GM18526 (cell line): ENCODE results near the gene TENM3.

Experiments used
- POLR2A ChIP-seq: IDR thresholded peaks from 3 replicates; pipeline ENCODE4 v1.6.1; 2011; ENCODE audit not compliant: insufficient read length; ENCODE audit errors: extremely low read depth

TENM3 gene

GRCh38 chr4:182449186-182449929 lies 206.2 kb downstream of the TENM3 start:
- no peak for TF ChIP-seq POLR2A

DNA sequence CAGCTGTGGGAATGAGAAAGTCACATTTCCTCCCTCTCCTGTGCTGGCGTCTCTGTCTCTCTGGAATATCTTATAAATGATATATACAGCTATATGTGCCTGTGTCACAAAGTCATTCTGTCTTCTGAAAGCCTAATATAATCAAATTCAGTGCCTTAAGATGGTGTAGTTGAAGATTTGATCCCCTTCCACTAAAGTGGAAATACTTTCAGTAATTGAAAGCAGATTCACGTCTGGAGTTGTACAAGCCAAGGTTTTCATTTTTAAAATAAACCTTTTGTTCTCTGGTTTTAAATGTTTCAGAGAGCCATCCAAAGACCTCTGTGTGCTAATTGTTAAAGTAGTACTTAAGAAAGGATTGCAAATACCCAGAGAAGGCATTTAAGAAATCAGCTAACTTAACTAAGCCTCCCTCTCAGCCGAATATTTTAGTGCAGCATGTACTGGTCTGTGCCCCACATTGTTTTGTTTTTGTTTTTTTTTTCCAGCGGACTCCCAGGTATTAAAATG lies 206.8 kb downstream of the TENM3 start:
- no peak for TF ChIP-seq POLR2A

- no peak for TF ChIP-seq POLR2A
Measured at GRCh38 chr4:182451441-182451840, 208.2 kb downstream of the TENM3 start.

DNA sequence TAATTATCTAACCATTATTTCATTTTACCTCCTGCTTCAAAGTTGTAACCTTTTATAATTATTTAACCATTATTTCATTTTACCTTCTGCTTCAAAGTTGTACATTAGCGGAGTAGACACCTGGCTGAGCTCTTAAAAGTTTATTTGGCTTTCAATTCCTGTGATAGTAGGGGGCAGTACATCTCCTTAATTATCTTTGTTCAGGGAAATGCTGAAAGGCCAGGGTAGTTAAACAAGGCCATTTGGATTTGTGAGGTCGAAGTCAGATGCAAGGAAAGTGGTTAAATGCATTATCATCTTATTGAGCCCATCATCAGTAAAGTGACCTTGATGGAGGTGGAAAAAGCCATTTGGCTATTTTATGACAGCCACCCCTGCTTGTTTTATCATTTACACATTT lies 210.6 kb downstream of the TENM3 start:
- no peak for TF ChIP-seq POLR2A

DNA sequence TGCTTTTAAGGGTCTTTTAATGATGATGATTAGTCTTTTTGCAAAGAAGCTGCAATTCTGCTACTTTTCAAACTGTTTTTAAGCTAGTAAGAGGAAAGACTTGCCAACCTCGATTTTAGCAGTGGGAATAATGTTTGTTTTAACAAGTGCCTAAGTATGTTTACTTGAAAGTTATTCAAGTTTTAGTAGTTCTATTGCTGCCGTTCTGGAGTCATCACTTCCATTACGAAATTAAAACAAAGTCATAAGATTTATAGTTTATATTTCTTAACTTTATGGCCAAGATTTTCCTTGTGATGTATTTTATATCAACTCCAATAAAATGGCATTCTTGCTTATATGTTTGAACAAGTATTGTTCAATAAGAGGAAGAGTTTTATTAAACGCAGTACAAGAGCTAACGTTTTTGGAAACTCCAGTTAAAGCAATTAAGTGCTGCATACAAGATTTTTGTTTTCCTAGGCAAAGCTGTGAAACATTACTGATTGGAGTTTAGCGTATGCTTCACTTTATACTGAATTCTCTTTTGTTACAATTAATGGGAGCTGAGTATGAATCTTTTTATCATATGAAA lies 211.3 kb downstream of the TENM3 start:
- TF ChIP-seq POLR2A: no peak

GRCh38 chr4:182465114-182465513 lies 221.9 kb downstream of the TENM3 start:
- no peak for TF ChIP-seq POLR2A

DNA sequence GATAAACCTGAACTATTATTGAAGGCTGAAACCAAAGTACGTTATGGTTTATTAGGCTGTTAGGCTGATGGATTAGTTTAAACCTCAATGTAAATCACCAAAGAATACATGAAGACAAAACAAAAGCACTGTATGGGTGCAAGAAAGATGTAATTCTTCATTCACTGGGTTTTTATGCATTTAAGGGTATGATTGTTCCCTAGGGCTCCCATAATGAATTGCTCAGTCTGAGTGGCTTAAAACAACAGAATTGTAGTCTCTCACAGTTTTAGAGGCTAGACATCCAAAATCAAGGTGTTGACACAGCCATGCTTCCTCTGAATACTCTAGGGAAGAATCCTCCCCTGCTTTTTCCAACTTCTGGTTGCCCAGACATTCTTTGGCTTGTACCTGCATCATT lies 222.8 kb downstream of the TENM3 start:
- no peak for TF ChIP-seq POLR2A

- TF ChIP-seq POLR2A: no peak
Measured at GRCh38 chr4:182470215-182470614, 227.0 kb downstream of the TENM3 start.

DNA sequence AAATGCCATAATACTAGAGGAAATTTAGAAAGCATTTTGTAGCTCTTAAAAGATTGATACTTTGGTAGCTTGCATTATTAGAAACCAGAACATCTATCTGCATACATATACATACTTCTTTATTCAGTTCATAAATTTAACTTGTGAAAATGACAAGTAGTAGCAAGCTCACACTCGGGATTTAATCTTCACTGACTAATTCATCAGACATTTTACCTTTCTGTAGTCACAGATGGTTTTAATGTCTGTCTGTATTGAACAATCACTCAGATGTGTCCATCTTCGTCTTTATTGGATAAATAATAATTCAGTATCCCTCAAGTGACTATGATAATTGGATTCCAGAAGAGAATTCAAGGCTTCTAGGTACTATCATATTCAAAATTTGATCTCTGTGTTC lies 232.3 kb downstream of the TENM3 start:
- no peak for TF ChIP-seq POLR2A

DNA sequence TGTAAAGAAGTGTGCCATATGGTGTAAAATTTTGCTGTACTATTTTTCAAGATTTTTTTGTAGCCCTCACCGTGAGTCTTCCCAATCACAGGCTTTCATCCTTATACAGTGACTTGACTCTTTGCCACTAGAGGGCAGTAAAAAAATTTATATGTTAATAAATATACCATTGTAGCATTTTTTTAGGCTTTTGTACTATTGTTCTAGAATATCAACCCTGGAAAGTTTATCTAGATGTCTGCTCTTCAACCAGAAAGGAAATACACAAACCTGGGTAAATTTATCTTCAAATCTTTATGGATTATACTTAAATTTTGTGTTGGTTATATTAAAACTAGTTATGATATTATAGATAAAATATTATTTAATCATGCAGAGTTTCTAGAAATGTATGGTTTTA lies 235.3 kb downstream of the TENM3 start:
- TF ChIP-seq POLR2A: no peak

- TF ChIP-seq POLR2A: no peak
Measured at GRCh38 chr4:182483685-182484084, 240.5 kb downstream of the TENM3 start.

GRCh38 chr4:182486881-182487280 lies 243.7 kb downstream of the TENM3 start:
- no peak for TF ChIP-seq POLR2A

DNA sequence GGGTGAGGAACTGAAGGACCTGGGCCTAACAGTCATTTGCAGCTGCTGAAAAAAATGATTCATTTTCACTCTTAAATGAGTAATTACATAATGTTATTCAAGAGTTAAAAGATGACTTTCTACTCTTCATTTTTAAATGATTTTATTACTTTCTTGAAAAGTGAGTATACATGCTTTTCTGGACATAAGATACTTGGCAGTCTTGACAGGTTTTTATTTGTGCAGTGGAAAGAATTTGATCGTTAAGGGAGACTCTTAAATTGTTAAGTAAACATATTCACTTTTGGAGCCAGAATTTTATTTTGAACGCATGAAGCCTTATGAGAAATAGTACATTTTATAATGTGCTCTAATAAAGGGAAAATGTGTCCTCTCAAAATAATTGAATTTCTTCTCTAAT lies 245.7 kb downstream of the TENM3 start:
- no peak for TF ChIP-seq POLR2A

DNA sequence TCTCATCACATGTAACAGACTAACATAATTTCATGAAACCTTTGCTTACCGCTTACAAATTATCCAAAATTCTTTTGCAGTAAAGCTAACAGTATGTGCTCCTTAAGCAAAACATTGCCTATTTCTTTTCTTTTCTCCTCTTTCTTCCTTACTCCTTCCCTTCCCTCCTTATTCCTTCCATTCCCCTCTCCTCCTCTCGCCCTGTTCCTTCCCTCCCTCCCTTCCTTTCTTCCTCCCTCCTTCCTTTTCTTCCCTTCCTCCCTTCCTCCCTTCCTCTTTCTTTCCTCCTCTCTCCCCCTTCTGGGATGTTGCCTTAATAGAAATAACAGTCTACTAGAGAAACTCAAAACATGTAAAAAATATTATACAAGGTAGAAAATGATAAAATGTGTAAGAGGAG lies 246.4 kb downstream of the TENM3 start:
- no peak for TF ChIP-seq POLR2A

- TF ChIP-seq POLR2A: no peak
Measured at GRCh38 chr4:182491719-182492118, 248.5 kb downstream of the TENM3 start.

GRCh38 chr4:182492423-182492822 lies 249.2 kb downstream of the TENM3 start:
- no peak for TF ChIP-seq POLR2A

DNA sequence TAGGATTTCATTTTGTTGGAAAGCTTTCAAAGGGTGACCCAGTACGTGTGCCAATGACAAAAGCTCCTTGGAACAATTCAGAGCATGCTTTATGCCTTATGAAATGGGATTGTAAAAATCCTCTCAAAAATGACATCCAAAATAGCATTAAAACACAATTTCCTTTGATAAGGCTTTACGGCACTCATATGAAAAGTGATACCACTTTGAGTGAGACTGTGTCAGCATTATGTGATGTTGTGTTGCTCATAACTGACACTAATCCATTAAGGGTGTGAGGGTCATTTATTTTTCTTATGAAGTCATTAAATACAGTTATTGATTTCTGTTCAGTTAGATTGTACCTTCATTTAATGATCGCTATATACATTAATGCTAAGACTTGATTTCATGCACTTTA lies 250.2 kb downstream of the TENM3 start:
- TF ChIP-seq POLR2A: no peak

DNA sequence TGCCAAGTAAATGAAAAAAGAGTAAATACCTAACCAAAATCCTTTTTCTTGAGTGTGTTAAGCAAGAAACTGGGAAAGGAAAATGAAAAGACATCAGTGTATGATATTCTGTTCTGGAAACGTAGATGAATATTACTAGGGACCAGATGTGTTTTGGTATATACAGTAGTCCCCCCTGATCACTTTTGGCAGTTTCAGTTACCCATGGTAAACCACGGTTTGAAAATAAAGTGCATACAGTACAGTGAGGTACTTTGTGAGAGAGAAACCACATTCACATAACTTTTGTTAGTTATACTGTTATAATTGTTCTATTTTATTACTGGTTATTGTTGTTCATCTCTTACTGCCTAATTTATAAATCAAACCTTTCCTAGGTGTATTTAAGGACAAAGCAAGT lies 250.9 kb downstream of the TENM3 start:
- TF ChIP-seq POLR2A: no peak

DNA sequence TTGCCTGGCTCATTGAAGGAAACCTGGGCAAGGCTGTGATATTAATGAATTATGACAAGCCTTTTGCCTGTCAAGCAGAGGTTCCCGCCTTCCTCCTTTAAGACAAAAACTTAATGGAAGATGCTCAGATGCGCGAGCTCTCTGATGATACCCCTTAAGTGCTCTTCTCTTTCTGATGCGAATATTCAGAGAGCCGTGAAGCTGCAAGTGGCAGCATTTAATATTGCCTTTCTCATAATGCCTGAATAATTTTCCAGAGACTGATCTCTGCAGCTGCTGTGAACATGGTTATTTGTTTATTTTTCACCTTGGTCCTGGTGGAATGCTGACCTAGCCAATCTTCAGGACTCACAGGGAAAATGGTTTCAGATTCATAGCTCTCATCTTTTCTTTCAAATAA lies 251.8 kb downstream of the TENM3 start:
- TF ChIP-seq POLR2A: no peak
